Thoracic aorta (tissue), 2 donors: Measurements from ENCODE around the gene RDH5. TPM values are rescaled to one million over a fixed set of nuclear protein-coding genes. Genes with fewer than 3 reads are reported as not detected.

ENCODE experiments used
- ATAC-seq: fragments of 150-250 bp; one replicate; pipeline ENCODE4 v1.8.0; 2017; ENCODE audit warnings: low read depth; ENCODE audit not compliant: insufficient number of reproducible peaks, low FRiP score
- DNase-seq: peaks from one replicate; pipeline ENCODE4 v3.0.0-alpha.2; 2020; ENCODE audit warnings: low spot score
- H3K27ac ChIP-seq, 2 donors: fragments of 200-600 bp; sonication (generic); 1 replicate in 1 of 2; 2 replicates in 1 of 2; pipeline ENCODE4 v1.5.1; 2016; ENCODE audit warnings: mild to moderate bottlenecking in 2 of 2, moderate library complexity in 2 of 2
- H3K27me3 ChIP-seq: fragments of 200-600 bp; sonication (generic); replicated peaks from 2 replicates; pipeline ENCODE4 v1.6.0; 2016; ENCODE audit warnings: mild to moderate bottlenecking; ENCODE audit not compliant: insufficient read depth
- H3K36me3 ChIP-seq: fragments of 200-600 bp; sonication (generic); one replicate; pipeline ENCODE4 v1.5.1; 2016
- H3K4me1 ChIP-seq, 2 donors: fragments of 200-600 bp; sonication (generic); 1 replicate in 1 of 2; 2 replicates in 1 of 2; pipeline versions ENCODE4 v1.5.1 to v1.6.0; 2016; ENCODE audit warnings: low read depth in 2 of 2, mild to moderate bottlenecking in 1 of 2; ENCODE audit not compliant: control insufficient read depth in 1 of 2
- H3K4me3 ChIP-seq: fragments of 200-600 bp; sonication (generic); 2 replicates; pipeline ENCODE4 v1.5.1; 2016; ENCODE audit warnings: mild to moderate bottlenecking
- H3K9me3 ChIP-seq: fragments of 200-600 bp; sonication (generic); 2 replicates; pipeline ENCODE4 v1.5.1; 2016
- total RNA-seq, 2 donors: library from RNA; depleted of rRNA; stranded (reverse); fragments of >200 nt; gene quantifications; one replicate each; pipeline versions ENCODE4 v1.1.0 to v1.2.3, GENCODE V29; 2016
- TF ChIP-seq, protein P1 (sequence below): fragments of 200-600 bp; sonication (generic); IDR thresholded peaks from one replicate; pipeline ENCODE4 v1.5.1; 2019; ENCODE audit warnings: antibody characterized with exemption

The RDH5 gene
- total RNA-seq, 2 donors from 2014 or later = 24.4 to 29.5 TPM

GRCh38 chr12:55741931-55742680, 21.9 kb downstream of the RDH5 start:
- DNase-seq (no peak), ATAC-seq (no peak)
- Histone ChIP-seq H3K27ac (peak overlapping the region in 1 of 2 donors; percentile 37), H3K36me3 (no peaks in the 10 kb centered on the region), H3K4me1 (peaks cover 21 to 40% of the 10 kb centered on the region in 2 donors), H3K27me3 (no peaks in the 10 kb centered on the region), H3K9me3 (no peaks in the 10 kb centered on the region), H3K4me3 (peak overlapping the region; percentile 64)
- TF ChIP-seq, protein P1, sequence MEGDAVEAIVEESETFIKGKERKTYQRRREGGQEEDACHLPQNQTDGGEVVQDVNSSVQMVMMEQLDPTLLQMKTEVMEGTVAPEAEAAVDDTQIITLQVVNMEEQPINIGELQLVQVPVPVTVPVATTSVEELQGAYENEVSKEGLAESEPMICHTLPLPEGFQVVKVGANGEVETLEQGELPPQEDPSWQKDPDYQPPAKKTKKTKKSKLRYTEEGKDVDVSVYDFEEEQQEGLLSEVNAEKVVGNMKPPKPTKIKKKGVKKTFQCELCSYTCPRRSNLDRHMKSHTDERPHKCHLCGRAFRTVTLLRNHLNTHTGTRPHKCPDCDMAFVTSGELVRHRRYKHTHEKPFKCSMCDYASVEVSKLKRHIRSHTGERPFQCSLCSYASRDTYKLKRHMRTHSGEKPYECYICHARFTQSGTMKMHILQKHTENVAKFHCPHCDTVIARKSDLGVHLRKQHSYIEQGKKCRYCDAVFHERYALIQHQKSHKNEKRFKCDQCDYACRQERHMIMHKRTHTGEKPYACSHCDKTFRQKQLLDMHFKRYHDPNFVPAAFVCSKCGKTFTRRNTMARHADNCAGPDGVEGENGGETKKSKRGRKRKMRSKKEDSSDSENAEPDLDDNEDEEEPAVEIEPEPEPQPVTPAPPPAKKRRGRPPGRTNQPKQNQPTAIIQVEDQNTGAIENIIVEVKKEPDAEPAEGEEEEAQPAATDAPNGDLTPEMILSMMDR = no peak

DNA sequence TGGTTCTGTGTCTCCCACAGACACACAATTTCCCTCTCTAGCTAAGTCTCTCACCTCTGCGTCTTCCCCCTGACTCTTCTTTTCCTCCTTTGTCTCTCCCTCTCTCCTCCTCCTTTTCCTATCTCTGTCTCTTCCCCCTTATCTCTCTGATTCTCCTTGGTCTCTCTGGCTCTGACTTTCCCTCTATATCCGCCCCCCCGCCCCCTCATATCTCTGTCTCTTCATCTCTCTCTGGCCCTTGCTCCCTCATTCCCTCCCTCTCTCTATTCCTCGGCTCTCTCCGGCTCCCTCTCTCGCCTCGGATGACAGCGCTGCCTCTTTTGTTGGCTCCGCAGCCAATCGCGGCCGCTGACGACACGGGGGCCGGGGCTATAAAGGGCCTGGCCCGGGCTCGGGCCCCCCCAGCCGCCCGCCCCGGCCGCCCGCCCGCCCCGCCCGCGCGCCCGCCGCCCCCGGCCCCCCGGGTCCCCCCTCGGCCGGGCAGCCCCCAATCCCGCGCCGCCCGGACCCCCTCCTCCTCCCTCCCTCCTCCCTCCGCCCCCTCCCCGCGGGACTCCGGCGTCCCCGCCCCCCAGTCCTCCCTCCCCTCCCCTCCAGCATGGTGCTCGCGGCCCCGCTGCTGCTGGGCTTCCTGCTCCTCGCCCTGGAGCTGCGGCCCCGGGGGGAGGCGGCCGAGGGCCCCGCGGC, 22.7 kb downstream of the RDH5 start, which contains the start of gene GDF11:
TSS of gene GDF11 (plus strand) at position 404 of the 687 bp plus-strand sequence. CDS start at position 599, 195 bp downstream.
- Histone ChIP-seq H3K4me1 (peaks cover 19 to 33% of the 10 kb centered on the region in 2 donors), H3K4me3 (peak within 1 kb of the TSS; percentile 89), H3K27me3 (no peaks in the 10 kb centered on the region), H3K9me3 (no peaks in the 10 kb centered on the region), H3K27ac (peak within 1 kb of the TSS; percentile 37 to 58), H3K36me3 (no peaks in the 10 kb centered on the region)
- TF ChIP-seq, protein P1 = no peak
- ATAC-seq (peak; percentile 22), DNase-seq (no peak)

DNA sequence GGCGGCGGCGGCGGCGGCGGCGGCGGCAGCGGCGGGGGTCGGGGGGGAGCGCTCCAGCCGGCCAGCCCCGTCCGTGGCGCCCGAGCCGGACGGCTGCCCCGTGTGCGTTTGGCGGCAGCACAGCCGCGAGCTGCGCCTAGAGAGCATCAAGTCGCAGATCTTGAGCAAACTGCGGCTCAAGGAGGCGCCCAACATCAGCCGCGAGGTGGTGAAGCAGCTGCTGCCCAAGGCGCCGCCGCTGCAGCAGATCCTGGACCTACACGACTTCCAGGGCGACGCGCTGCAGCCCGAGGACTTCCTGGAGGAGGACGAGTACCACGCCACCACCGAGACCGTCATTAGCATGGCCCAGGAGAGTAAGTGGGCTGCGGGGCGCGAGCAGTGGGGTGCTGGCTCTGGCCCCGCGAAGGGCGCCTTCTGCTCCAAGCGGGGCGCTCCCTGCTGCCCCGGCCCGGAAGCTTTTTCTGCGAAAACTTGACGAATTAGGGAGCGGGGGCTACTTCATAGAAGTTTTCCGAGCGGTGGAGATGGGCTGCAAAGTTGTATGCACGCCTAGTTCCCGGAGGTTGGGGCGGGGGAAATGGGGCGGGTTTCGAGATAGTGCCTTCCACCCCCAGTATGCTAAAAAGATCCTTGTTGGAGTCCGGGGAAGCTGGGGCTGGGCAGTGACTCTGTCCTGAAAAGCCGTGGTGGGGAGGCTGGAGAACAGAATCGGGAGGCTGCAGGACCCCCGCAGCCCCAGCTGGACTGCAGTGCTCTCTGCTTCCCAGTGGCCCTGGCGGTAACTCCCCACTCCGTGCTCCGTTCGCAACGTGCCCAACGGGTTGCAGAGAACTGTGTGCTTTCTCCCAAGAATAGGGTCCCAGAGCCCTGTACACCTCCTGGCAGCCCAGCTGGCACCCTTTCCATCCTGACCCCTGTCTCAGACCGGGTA, 23.5 kb downstream of the RDH5 start:
- Histone ChIP-seq H3K36me3 (no peaks in the 10 kb centered on the region), H3K4me3 (peak overlapping the region; percentile 89), H3K4me1 (peaks cover 16 to 29% of the 10 kb centered on the region in 2 donors), H3K27ac (peak overlapping the region; percentile 15 to 50), H3K27me3 (no peaks in the 10 kb centered on the region), H3K9me3 (no peaks in the 10 kb centered on the region)
- TF ChIP-seq, protein P1 = no peak
- DNase-seq (no peak), ATAC-seq (peak; percentile 39)

DNA sequence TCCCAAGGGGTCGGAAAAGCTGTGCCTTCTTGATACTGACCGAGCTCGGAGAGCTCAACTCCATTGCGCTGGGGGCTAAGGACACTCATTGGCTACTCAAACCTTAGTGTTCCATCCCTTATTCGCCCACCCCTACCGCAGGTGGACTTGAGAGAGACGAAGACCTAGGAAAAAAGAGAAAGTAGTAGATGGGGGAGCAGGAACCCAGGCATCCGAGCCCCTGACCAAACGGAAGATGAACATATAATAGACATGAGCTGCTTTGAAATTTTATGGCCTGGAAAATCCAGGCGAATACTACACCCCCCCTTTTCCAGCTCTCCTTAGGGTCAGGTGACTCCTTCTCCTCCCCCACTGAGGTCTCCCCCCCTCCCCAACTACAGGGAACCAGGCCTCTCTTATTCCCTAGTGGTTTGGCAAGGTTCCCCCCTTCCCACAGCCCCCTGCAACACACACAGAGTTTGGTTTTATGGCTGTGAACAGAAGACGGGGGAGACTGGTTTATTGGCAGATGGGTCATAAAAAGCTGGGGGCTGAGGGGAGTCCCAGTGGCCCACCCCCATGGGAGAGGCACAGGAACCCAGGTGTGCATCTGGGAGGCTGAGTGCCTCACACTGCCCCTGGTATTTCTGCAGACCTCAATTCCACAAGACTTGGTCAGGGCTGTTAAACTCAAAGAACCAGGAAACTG, 24.3 kb downstream of the RDH5 start:
- H3K27me3 ChIP-seq = no peaks in the 10 kb centered on the region
- peaks cover 16 to 29% of the 10 kb centered on the region in 2 donors for H3K4me1 ChIP-seq
- no peaks in the 10 kb centered on the region for H3K9me3 ChIP-seq
- H3K36me3 ChIP-seq = no peaks in the 10 kb centered on the region
- ATAC-seq (no peak), DNase-seq (no peak)
- peak overlapping the region; percentile 89 for H3K4me3 ChIP-seq
- peak overlapping the region in 1 of 2 donors; percentile 38 for H3K27ac ChIP-seq
- TF ChIP-seq, protein P1 = no peak
